Suprapubic skin (tissue), 4 donors: ENCODE results near the gene RGL3.

Source experiments
- CTCF ChIP-seq, 2 donors: fragments of 200-600 bp in 1 of 2; fragments of 450-650 bp in 1 of 2; sonication (generic) in 1 of 2; IDR thresholded peaks; one replicate each; pipeline ENCODE4 v1.5.1; 2016 to 2019; ENCODE audit warnings: antibody characterized with exemption in 2 of 2, mild to moderate bottlenecking in 1 of 2, moderate library complexity in 1 of 2
- EP300 ChIP-seq: sonication (generic); formaldehyde crosslinking; IDR thresholded peaks from one replicate; pipeline ENCODE4 v1.6.1; 2017; ENCODE audit warnings: antibody characterized with exemption
- POLR2A ChIP-seq, 2 donors: fragments of 450-650 bp; IDR thresholded peaks; one replicate each; pipeline ENCODE4 v1.6.1; 2017; ENCODE audit warnings: antibody characterized with exemption in 2 of 2, mild to moderate bottlenecking in 2 of 2, moderate library complexity in 2 of 2
- POLR2AphosphoS5 ChIP-seq, 3 donors: sonication (generic); formaldehyde crosslinking; IDR thresholded peaks; one replicate each; pipeline ENCODE4 v1.6.1; 2017; ENCODE audit warnings: antibody characterized with exemption in 3 of 3

- TF ChIP-seq CTCF (IDR thresholded peaks at IDR 0.05) (no peak), POLR2A (IDR thresholded peaks at IDR 0.05) (no peak), EP300 (no peak), POLR2AphosphoS5 (IDR thresholded peaks at IDR 0.05) (no peak)
These were observed 41.9 kb downstream of the RGL3 start for GRCh38 chr19:11377237-11377636.
